Neural crest cell (in vitro differentiated cells): ENCODE measurements around the gene HMGN4. TPM values are rescaled to one million over a fixed set of nuclear protein-coding genes. Genes with fewer than 3 reads are reported as not detected.
A peak's percentile ranks its signal among the peaks of the same experiment; 100 is the strongest.

Experiments used
- DNase-seq: peaks from one replicate; pipeline ENCODE4 v3.0.0; 2021; ENCODE audit warnings: low read depth, mixed read lengths, low spot score
- H3K27ac Mint-ChIP-seq: one replicate; pipeline ENCODE4 v1.8.0; 2021; ENCODE audit warnings: mild to moderate bottlenecking, mixed read lengths; ENCODE audit not compliant: unreplicated experiment
- H3K27me3 Mint-ChIP-seq: 2 replicates; pipeline ENCODE4 v1.8.0; 2021; ENCODE audit warnings: low read depth, mild to moderate bottlenecking, mixed read lengths
- H3K36me3 Mint-ChIP-seq: 2 replicates; pipeline ENCODE4 v1.8.0; 2021; ENCODE audit warnings: low read depth, mild to moderate bottlenecking, mixed read lengths
- H3K4me1 Mint-ChIP-seq: 2 replicates; pipeline ENCODE4 v1.8.0; 2021; ENCODE audit warnings: mixed read lengths
- H3K4me3 Mint-ChIP-seq: one replicate; pipeline ENCODE4 v1.8.0; 2021; ENCODE audit warnings: mild to moderate bottlenecking, mixed read lengths
- H3K9me3 Mint-ChIP-seq: 2 replicates; pipeline ENCODE4 v1.8.0; 2021; ENCODE audit warnings: mixed read lengths
- total RNA-seq: library from RNA; stranded (reverse); gene quantifications from 2 replicates; pipeline ENCODE4 v1.2.1, GENCODE V29; 2021
- TF ChIP-seq, protein P1 (sequence below): fragments of 200-600 bp; sonication (generic); conservative IDR thresholded peaks from 2 replicates; pipeline ENCODE4 v1.5.0; 2021; ENCODE audit warnings: antibody characterized with exemption, mild to moderate bottlenecking

Gene HMGN4
- total RNA-seq, 1 donor from 2014 or later: 49.7 TPM

- Mint-ChIP-seq H3K4me3 (peak overlapping the region; percentile 97), H3K27me3 (peaks cover 68% of the 10 kb centered on the region), H3K9me3 (peaks cover 6% of the 10 kb centered on the region), H3K4me1 (peaks cover 19% of the 10 kb centered on the region), H3K27ac (peak overlapping the region; percentile 96), H3K36me3 (peaks cover 9% of the 10 kb centered on the region)
- peak; percentile 58 for DNase-seq
- TF ChIP-seq, protein P1, sequence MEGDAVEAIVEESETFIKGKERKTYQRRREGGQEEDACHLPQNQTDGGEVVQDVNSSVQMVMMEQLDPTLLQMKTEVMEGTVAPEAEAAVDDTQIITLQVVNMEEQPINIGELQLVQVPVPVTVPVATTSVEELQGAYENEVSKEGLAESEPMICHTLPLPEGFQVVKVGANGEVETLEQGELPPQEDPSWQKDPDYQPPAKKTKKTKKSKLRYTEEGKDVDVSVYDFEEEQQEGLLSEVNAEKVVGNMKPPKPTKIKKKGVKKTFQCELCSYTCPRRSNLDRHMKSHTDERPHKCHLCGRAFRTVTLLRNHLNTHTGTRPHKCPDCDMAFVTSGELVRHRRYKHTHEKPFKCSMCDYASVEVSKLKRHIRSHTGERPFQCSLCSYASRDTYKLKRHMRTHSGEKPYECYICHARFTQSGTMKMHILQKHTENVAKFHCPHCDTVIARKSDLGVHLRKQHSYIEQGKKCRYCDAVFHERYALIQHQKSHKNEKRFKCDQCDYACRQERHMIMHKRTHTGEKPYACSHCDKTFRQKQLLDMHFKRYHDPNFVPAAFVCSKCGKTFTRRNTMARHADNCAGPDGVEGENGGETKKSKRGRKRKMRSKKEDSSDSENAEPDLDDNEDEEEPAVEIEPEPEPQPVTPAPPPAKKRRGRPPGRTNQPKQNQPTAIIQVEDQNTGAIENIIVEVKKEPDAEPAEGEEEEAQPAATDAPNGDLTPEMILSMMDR: no peak
These were observed 33.6 kb downstream of the HMGN4 start for GRCh38 chr6:26571592-26572296.

DNA sequence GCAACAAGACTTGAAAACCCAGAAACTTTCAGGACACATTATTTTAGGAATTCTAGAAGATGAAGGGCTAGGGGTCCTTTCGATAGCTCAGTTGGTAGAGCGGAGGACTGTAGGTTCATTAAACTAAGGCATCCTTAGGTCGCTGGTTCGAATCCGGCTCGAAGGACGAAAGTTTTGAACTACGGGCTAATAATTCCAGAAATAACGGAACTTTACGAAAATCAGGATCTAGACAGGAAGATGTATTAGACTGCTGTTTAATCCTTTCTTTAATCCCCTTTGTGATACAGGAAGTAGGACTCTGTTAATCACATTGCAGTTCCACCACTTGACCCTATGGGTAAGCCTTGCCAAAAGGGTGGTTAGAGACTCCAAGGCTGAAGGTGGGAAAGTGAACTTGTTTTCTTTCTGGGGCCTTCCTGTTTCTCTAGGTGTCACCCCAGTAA, 37.4 kb downstream of the HMGN4 start:
- peak overlapping the region; percentile 48 for H3K4me3 Mint-ChIP-seq

DNA sequence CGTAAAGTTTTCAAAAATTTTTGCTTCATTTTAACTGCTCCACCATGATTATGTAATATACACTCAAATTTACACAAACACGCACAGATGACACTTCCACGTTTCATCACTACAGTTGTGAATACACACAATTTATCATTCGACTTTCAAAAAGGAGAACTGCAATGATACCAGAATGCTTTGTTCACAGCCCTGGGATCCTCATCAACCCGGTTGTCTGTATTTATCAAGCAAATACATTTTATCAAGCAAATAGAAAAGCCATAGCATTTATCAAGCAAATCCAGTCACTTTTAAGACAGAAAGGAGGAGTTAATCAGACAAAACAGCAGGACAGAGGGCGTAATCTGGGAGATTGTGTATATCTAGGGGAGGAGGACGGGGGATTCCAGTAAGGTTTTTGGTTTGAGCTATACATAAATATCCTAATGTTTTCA, 38.3 kb downstream of the HMGN4 start:
- TF ChIP-seq, protein P1: no peak
- DNase-seq: no peak
- H3K4me1 Mint-ChIP-seq: peaks cover 14% of the 10 kb centered on the region
- peaks cover 93% of the 10 kb centered on the region for H3K27me3 Mint-ChIP-seq
- peak overlapping the region; percentile 20 for H3K4me3 Mint-ChIP-seq
- peaks cover 17% of the 10 kb centered on the region for H3K9me3 Mint-ChIP-seq
- H3K36me3 Mint-ChIP-seq: peaks cover 11% of the 10 kb centered on the region
- H3K27ac Mint-ChIP-seq: no peak overlapping the region

More for the DNA sequence above, 37.4 kb downstream of the HMGN4 start:
- Mint-ChIP-seq H3K9me3 (peaks cover 18% of the 10 kb centered on the region), H3K27me3 (peaks cover 84% of the 10 kb centered on the region), H3K27ac (no peak overlapping the region), H3K4me1 (peaks cover 15% of the 10 kb centered on the region), H3K36me3 (peaks cover 11% of the 10 kb centered on the region)
- TF ChIP-seq, protein P1: no peak
- DNase-seq: no peak

GRCh38 chr6:26576929-26577719, 39.0 kb downstream of the HMGN4 start:
- DNase-seq: peak; percentile 45
- Mint-ChIP-seq H3K27ac (no peak overlapping the region), H3K4me1 (peaks cover 8% of the 10 kb centered on the region), H3K9me3 (peaks cover 11% of the 10 kb centered on the region), H3K36me3 (peaks cover 5% of the 10 kb centered on the region), H3K4me3 (peak overlapping the region; percentile 89), H3K27me3 (peaks cover 93% of the 10 kb centered on the region)
- TF ChIP-seq, protein P1: no peak

DNA sequence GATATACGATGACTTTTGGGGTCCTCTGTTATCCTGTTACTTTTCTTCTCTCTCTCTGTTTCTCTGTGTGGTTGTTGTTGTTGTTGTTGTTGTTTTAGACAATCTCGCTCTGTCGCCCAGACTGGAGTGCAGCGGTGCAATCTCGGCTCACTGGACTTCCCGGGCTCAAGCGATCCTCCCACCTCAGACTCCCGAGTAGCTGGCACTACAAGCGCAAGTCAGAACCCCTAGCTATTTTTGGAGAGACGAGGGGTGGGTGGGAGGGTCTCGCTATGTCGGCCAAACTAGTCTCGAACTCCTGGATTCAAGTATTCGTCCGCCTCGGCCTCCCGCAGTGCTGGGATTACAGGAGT, 39.5 kb downstream of the HMGN4 start:
- peaks cover 8% of the 10 kb centered on the region for H3K4me1 Mint-ChIP-seq
- no peak for DNase-seq
- H3K36me3 Mint-ChIP-seq: peaks cover 5% of the 10 kb centered on the region
- TF ChIP-seq, protein P1: no peak
- H3K9me3 Mint-ChIP-seq: peaks cover 11% of the 10 kb centered on the region
- H3K4me3 Mint-ChIP-seq: peak overlapping the region; percentile 89
- H3K27me3 Mint-ChIP-seq: peaks cover 96% of the 10 kb centered on the region
- H3K27ac Mint-ChIP-seq: no peak overlapping the region
